ENCODE results near the gene HSPBP1. TPM values are rescaled to one million over a fixed set of nuclear protein-coding genes. Genes with fewer than 3 reads are reported as not detected.

The HSPBP1 gene, protein sequence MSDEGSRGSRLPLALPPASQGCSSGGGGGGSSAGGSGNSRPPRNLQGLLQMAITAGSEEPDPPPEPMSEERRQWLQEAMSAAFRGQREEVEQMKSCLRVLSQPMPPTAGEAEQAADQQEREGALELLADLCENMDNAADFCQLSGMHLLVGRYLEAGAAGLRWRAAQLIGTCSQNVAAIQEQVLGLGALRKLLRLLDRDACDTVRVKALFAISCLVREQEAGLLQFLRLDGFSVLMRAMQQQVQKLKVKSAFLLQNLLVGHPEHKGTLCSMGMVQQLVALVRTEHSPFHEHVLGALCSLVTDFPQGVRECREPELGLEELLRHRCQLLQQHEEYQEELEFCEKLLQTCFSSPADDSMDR
- 21.5 and 23.5 TPM in 2 replicates for total RNA-seq

DNA sequence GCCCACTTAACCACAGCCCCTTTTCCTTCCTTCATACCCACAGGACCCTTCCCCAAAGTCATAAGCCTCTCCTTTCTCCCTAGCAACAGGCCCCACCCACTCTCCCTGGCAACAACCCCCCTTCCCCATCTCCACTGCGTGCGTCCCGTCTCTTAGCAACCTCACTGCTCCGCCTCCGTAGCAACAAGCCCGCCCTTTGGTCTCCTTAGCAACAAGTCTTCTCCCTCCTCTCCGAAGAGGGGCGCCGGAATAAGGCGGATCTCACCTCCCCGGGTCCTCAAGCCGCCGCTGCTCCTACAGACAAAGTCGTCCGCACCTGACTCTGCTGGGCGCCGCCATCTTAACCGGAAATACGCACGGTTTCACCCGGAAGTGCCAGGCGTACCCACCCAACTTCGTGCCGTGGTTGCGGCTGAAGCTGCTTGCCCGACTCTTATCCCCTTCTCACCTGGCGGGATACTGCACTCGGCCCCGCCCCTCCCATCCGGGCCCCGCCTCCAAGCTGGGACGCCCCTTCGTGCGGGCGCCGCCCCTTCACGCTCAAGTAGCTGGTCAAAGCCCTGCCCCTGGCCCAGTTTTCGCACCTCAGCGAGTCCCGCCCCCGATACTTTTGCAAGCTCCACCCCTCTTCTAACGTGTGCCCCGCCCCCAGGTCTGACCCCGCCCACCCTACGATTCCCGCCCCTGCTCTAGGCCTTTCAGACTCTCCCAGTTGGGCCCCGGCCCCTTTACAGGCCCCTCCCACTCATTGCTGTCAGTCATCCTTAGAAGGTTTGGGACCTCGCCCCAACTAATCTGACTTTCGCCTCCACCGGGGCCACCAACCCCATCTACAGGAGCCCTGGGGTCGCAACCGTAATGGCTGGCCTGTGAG is at the start of gene HSPBP1:
TSS of gene HSPBP1 (minus strand) at position 341 of the 874 bp plus-strand sequence. CDS start 502 bp downstream, outside the sequence.

DNA sequence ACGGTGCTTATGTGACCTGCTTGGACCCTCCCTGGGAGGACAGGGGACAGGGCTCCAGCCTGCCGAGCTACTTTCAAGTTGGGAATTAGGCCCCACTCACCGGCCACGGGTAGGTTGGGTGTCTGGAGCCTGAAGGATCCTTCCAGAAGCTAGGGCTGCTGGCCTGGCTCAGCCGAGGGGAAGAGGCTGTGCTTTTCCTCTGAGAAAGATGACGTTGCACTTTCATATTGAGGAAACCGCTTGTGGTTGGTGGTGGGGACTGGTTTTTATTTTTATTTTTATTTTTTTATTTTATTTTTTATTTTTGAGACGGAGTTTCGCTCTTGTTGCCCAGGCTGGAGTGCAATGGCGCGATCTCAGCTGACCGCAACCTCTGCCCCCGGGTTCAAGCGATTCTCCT is 45.3 kb upstream of the HSPBP1 start, which contains the start of gene TMEM150B:
TSS of gene TMEM150B (minus strand) at position 170 of the 400 bp plus-strand sequence. CDS start 4,305 bp downstream, outside the sequence.

DNA sequence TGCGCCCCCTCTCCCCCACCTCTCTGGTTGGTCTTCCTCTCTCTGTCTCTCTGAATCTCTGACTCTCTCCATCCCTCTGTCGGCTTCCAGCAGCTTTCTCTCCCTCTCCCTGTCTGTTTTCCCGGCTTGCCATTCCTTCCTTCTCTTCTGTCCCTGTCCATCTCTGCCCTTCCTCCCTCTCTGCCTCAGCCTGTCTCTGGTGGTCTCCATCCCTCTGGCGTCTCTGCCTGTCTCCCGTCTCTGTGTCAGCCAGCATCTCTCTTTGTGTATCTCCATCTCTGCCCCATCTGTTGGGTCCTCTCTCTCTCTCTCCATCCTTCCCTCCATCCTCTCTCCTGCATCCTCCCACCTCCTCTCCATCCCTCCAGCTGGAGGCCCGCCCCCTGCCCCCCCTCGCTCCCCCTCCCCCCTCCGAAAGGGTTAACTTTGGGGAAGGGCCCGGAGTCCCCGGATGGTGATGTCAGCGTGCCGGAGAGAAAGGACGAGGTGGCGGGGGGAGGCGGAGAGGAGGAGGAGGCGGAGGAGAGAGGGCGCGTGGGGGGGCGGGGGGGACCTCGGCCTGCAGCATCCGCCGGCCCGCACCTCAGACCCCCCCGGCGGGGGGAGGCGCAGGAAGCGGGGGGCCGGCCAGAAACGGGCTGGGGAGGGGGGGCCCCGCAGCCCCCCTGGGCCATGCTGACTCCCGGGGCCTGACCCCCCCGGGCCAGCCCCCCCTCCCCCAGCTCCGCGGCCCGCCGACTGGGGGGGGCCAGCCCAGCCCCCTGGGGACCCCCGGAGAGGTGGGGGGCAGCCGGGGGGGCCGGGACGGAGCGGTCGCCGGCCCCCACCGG is 3.9 kb upstream of the HSPBP1 start, which contains the start of gene BRSK1:
TSS of gene BRSK1 (plus strand) at position 450 of the 830 bp plus-strand sequence. CDS start 446 bp downstream, outside the sequence.

DNA sequence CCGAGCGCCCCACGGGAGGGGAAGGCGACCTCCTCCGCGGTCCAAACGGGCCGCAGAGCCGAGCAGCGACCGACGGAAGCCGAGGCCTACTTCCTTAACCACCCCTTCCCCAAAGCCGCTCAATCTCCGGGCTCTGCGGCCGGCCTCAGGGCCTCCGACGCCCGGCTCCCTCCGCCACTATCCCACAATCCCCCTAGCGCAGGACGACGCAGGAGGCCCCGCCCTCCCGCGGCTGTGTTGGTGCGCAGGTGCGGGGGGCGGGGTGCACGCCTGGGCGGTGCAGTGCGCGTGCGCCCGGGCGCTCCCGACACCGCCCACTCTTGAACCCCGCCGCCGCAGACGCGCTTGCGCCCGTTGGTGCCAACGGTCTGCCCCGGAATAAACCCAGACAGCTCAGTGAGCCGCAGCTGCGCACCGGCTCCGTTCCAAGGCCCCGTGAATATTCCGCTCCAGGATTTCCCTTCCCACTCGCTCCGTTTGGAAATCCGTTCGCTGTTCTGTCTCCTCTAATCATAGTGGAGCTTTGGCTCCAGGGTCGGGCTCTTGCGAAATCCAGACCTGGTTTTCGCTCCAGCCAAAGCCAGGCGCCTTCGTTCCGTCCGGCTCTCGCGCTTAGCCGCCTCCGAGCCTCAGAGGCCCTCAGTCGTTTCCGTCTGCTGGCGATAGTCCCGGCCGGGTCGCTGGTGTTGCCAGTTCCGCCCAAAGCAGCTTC is 20.9 kb downstream of the HSPBP1 start, which contains the start of gene PPP6R1:
TSS of gene PPP6R1 (minus strand) at position 190 of the 712 bp plus-strand sequence. CDS start 11,914 bp downstream, outside the sequence.

DNA sequence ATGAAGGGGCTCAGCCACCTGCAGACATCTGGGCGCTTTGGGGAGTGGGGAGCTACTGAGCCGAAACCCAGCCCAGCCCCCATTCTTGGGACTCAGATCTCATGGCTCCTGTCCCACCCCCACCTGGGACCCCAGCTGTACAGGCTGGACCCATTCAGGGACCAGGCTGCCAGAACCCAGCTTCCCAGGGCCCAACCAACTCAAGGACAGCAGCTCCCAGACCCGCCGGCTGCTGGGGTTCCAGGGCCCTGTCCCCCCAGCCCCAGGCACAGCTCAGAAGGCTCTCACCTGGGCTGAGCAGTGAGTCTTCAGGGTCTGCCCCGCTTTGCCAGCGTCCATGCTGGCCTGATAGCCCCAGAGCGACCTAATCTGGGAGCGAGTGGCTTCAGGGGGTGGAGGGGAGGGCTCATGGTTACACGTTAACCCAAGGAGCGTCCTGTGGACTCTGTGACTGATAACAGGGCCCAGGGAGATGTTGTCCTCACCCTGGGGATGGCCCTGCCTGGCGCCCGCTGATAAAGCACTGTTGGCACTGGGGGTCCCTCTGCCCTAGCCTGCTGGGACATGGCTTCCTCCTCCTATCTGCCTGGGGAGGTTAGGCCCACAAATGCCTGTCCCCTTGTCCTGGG is 51.4 kb downstream of the HSPBP1 start, which contains the start of gene TMEM86B:
TSS of gene TMEM86B (minus strand) at position 361 of the 629 bp plus-strand sequence. CDS start at position 339, 22 bp downstream.

Other genes starting within 250 kb of the HSPBP1 start
- gene GP6, start 241.8 kb downstream of the HSPBP1 start, total RNA-seq = not detected in 2 replicates
- 11.0 and 17.6 TPM in 2 replicates for gene RDH13, start 217.0 kb downstream of the HSPBP1 start, total RNA-seq
- 7.9 and 12.4 TPM in 2 replicates for gene EPS8L1, start 204.2 kb downstream of the HSPBP1 start, total RNA-seq
- gene PPP1R12C, start 162.5 kb downstream of the HSPBP1 start, total RNA-seq = 34.8 and 39.8 TPM in 2 replicates
- 1.4 and 4.7 TPM in 2 replicates for gene TNNT1, start 130.9 kb downstream of the HSPBP1 start, total RNA-seq
- not detected in 2 replicates for gene TNNI3, start 122.4 kb downstream of the HSPBP1 start, total RNA-seq
- gene DNAAF3, start 113.5 kb downstream of the HSPBP1 start, total RNA-seq = 0.16 and 0.19 TPM in 2 replicates
- not detected in 2 replicates for gene SYT5, start 99.8 kb downstream of the HSPBP1 start, total RNA-seq
- gene PTPRH, start 70.6 kb downstream of the HSPBP1 start, total RNA-seq = 0.25 and 0.65 TPM in 2 replicates
- gene TMEM86B, start 51.3 kb downstream of the HSPBP1 start, total RNA-seq = 0.32 and 1.0 TPM in 2 replicates
- gene PPP6R1, start 21.1 kb downstream of the HSPBP1 start, total RNA-seq = 20.4 and 44.2 TPM in 2 replicates
- gene BRSK1, start 3.9 kb upstream of the HSPBP1 start, total RNA-seq = 0.49 and 0.82 TPM in 2 replicates
- not detected in 2 replicates for gene TMEM150B, start 45.2 kb upstream of the HSPBP1 start, total RNA-seq
- gene KMT5C, start 59.8 kb upstream of the HSPBP1 start, total RNA-seq = 3.9 and 6.2 TPM in 2 replicates
- not detected in 2 replicates for gene COX6B2, start 74.6 kb upstream of the HSPBP1 start, total RNA-seq
- not detected in 2 replicates for gene GARIN5B, start 83.2 kb upstream of the HSPBP1 start, total RNA-seq
- under 0.01 TPM in 1 of 2 replicates, not detected in the other for gene IL11, start 90.4 kb upstream of the HSPBP1 start, total RNA-seq
- not detected in 2 replicates for gene TMEM190, start 96.7 kb upstream of the HSPBP1 start, total RNA-seq
- gene TMEM238, start 104.2 kb upstream of the HSPBP1 start, total RNA-seq = not detected in 2 replicates
- 170 and 234 TPM in 2 replicates for gene RPL28, start 105.8 kb upstream of the HSPBP1 start, total RNA-seq
- 31.8 and 82.4 TPM in 2 replicates for gene UBE2S, start 127.7 kb upstream of the HSPBP1 start, total RNA-seq
- gene SHISA7, start 163.2 kb upstream of the HSPBP1 start, total RNA-seq = not detected in 2 replicates
- gene ISOC2, start 181.5 kb upstream of the HSPBP1 start, total RNA-seq = 38.4 and 40.0 TPM in 2 replicates
- gene C19orf85, start 184.6 kb upstream of the HSPBP1 start, total RNA-seq = not detected in 2 replicates
- 0.81 and 1.8 TPM in 2 replicates for gene ZNF628, start 196.5 kb upstream of the HSPBP1 start, total RNA-seq
- 9.4 and 9.8 TPM in 2 replicates for gene NAT14, start 205.1 kb upstream of the HSPBP1 start, total RNA-seq
- 0.16 and 0.31 TPM in 2 replicates for gene SSC5D, start 208.3 kb upstream of the HSPBP1 start, total RNA-seq

Data from bladder microvascular endothelial cell (primary cell).